GM12873 (cell line): ENCODE data around the gene SH3GL1.

Experiments
- TF ChIP-seq, protein P1 (sequence below): IDR thresholded peaks from 2 replicates; pipeline ENCODE4 v1.5.1; 2012; ENCODE audit warnings: low read depth, mild to moderate bottlenecking, moderate library complexity, low read length, control low read depth; ENCODE audit not compliant: insufficient read depth; ENCODE audit errors: missing control alignments

Gene SH3GL1

DNA sequence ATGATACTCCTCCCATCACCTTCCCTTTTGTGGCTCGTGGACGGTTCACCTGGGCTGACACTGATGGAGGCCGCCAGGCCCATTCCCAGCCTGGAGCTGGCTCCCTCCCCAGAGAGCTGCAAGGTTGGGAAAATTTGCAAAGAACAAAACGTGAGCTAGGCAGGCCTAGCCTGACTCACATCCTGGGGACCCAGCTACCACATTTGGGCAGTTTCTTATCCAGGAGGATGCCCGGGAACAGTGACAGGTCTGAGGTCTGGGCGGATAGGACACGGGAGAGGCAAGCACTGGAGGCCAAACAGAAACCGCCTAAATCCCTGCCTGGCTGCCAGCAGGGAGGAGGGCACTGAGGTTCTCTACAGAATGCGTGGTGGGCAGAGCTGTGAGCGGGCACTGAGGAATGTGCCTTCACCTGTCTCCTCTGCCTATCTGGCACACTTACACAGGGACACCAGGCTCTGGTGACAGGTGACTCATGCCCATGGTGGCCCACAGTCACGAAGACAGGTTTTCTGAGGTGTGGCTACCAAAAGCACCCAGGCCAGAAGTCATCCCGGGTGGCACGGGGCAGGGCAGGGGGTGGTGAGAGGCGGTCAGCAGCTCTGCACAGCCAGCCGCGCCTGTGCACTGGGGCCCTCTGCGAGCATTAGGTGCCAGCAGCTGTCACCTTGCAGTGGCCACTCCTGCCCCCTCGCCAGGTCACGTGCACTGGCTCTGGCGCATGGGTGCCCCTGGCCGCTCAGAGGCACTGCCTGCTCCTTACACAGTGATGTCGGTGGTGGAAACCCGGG, 23.2 kb downstream of the SH3GL1 start:
- TF ChIP-seq, protein P1, sequence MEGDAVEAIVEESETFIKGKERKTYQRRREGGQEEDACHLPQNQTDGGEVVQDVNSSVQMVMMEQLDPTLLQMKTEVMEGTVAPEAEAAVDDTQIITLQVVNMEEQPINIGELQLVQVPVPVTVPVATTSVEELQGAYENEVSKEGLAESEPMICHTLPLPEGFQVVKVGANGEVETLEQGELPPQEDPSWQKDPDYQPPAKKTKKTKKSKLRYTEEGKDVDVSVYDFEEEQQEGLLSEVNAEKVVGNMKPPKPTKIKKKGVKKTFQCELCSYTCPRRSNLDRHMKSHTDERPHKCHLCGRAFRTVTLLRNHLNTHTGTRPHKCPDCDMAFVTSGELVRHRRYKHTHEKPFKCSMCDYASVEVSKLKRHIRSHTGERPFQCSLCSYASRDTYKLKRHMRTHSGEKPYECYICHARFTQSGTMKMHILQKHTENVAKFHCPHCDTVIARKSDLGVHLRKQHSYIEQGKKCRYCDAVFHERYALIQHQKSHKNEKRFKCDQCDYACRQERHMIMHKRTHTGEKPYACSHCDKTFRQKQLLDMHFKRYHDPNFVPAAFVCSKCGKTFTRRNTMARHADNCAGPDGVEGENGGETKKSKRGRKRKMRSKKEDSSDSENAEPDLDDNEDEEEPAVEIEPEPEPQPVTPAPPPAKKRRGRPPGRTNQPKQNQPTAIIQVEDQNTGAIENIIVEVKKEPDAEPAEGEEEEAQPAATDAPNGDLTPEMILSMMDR, result no peak

DNA sequence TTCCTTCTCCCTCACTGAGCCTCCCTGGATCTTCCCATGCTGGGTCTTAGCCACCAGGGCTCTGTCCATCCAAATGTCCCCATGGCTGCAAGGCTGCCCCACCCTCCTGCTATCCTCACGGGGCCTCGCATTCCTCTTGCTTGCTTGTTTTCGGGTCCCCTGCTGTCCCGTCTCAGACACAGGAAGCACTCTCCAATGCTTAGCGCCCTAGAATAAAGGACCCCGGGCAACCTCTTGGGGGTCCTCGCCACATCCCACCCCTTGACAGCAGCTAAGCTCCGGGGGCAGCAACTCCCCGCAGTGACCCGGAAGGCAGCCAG, 23.7 kb downstream of the SH3GL1 start:
- TF ChIP-seq, protein P1, result no peak

DNA sequence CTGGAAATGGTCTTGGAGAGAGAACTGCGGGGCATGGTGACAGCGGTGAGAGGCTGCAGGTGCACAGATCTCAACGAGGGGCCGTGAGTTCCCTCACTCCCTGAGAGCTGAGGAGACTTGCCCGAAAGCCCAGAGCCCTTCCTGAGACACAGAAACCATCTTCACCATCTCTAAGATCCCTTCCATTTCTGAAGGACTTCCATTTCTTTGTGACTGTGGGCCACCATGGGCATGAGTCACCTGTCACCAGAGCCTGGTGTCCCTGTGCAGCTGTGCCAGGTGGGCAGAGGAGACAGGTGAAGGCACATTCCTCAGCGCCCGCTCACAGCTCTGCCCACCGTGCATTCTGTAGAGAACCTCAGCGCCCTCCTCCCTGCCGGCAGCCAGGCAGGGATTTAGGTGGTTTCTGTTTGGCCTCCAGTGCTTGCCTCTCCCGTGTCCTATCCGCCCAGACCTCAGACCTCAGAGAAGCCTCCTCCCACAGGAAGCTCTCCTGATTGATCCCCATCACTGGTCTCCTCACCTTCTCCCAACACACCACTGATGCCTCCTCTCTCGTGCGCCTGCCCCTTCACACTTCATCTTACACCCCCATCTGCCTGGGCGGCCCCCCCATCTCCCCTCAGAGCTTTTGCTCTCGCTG, 24.2 kb downstream of the SH3GL1 start:
- TF ChIP-seq, protein P1, result no peak

DNA sequence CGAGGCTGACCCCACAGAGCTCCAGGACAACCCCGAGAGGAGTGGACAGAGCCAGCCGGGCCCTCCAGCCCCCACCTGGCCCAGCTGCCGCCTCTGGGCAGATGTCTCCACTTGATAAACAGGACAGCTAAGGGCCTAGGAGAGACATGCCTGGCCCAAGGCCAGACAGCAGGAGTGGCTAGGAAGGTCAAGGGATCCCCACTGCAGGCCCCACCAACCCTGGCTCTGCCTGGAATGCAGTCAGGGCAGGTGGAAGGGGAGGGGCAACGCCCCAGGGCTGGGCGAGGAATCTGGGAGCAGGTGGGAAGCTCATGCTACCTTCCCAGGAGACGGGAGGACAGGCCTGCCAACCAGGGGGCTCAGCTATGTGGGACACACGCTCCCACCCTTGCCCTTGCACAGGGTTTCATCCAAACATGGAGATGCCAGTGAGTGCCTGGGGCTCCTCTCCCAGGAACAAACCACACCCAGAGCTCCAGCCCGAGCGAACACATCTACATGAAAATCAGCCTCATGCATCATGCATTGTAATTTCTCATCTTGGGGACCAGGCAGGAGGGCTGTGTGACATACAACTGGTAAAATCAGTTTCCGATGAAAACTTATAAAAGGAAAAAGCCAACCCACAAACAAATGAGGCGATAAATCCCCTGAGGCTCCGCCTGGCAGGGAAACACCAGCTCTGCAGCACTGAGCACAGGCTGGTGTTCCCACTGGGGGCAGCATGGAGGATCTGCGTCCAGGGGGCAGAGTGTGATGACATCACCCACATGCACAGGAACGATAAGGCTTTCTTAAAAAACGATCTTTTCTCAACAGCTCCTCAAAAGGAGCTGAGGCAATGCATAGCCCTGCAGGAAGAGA, 25.0 kb downstream of the SH3GL1 start:
- TF ChIP-seq, protein P1, result peak; percentile 66

DNA sequence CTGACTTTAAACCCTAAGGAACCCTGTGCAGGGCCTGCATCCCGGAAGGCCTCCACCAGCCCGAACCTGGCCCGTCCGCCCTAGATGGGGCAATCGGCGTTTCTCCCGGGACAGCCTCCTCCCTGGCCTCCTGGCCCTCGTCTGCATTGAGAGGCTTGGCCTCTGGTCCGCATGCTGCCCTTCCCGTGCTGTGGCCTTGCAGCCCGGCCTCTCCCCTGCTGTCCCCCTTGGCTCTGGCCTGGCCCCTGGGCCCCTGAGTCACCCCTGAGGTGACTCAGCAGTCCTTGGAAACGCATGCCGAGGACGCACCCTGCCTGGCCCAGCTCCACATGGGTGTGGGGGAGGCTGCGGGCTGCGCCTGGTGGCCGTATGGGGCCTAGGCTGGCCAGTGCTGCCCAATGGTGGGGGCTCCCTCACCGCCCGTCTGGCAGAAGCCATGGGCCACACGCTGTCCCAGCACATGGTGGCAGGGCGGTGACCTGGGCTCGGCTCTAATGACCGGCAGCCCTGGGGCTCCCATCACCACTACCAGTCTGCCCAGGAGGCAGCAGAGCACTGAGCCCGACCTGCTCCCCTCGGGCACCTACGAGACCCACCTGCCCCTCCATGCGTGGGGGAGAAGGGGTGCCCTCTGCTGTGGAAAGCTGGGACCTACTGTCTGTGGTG, 25.7 kb downstream of the SH3GL1 start:
- TF ChIP-seq, protein P1, result no peak

DNA sequence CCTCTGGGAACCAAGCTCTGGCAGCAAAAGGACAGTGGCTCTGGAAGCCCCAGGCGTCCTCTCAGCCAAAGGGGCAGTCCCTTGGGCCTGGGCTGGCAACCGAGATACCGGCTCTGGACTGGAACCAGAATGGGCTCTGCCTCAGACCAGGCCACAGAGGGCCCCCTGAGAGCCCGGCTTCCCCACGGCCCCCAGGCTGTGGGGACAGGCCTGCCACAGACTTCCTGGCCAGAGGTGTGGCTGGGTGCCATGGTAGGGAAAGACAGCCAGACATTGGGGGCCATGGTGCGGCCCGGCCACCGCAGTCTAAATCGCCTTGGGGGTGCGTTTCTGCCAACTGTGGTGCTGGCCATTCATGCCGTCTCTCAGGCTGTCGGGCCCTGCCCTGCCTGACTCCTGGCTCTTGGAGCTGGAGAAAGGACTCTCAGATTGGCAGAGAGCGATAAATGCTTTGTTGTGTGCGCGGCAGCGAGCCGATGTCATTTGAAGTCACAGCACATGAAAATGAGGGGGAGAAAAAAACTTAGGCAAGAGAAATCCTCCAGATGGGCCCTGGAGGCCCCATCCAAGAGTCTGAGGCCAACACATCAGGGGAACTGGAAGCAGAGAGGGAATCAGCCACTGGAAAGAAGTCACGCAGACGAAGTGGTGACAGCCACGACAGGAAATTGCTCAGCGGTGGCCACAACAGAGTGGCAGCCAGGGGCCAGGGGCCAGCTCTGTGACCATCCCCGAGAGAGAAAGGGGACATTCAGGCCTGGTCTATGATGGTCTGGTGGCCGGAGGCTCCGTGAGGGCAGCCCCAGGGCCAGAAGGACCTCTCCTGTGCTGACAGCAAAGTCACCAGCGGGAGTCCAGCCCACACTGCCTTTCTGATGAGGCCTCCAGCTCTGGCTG, 26.5 kb downstream of the SH3GL1 start:
- TF ChIP-seq, protein P1, result no peak
